ENCODE results near the gene AK8.

GRCh38 chr9:132875159-132875558 lies 2.9 kb downstream of the AK8 start:
- TF ChIP-seq CTCF (conservative IDR thresholded peaks at IDR 0.05; ENCODE audit: low read depth, low read length) (no peak), EZH2 (IDR thresholded peaks at IDR 0.05; ENCODE audit: borderline replicate concordance, low read depth, low read length, poor library complexity, severe bottlenecking) (no peak)
